OCI-LY3 (cell line): ENCODE measurements around the gene MUC21.
"Not testable (repeated sequence)": the region's sequence is repeated elsewhere in the genome, so short reads cannot be mapped to it uniquely, and the experiment has no call there.

Experiments
- EZH2phosphoT487 ChIP-seq: fragments of 200-600 bp; shearing (Covaris generic); IDR thresholded peaks from 2 replicates; pipeline ENCODE4 v1.6.1; 2018; ENCODE audit warnings: antibody characterized with exemption, mixed run types, low read depth
- TF ChIP-seq, protein P1 (sequence below): fragments of 200-600, 300-600 bp; sonication (generic); IDR thresholded peaks from 2 replicates; pipeline ENCODE4 v1.5.1; 2014; ENCODE audit warnings: antibody characterized with exemption, low read length, low read depth

DNA sequence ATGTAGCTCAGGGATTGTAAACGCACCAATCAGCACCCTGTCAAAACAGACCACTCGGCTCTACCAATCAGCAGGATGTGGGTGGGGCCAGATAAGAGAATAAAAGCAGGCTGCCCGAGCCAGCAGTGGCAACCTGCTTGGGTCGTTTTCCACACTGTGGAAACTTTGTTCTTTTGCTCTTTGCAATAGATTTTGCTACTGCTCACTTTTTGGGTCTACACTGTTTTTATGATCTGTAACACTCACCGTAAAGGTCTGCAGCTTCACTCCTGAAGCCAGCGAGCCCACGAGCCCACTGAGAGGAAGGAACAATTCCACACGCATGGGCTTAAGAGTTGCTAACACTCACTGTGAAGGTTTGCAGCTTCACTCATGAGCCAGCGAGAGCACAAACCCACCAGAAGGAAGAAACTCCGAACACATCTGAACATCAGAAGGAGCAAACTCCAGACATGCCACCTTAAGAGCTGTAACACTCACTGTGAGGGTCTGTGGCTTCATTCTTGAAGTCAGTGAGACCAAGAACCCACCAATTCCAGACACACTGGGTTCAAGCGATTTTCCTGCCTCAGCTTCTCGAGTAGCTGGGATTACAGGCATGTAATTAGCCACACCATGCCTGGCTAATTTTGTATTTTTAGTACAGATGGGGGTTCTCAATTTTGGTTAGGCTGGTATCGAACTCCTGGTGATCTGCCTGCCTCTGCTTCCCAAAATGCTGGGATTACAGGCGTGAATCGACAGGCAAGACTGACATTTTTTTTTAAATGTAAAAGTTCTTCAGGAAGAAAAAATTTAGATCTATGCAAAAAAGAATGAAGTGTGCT lies 38.4 kb downstream of the MUC21 start:
- TF ChIP-seq, protein P1, sequence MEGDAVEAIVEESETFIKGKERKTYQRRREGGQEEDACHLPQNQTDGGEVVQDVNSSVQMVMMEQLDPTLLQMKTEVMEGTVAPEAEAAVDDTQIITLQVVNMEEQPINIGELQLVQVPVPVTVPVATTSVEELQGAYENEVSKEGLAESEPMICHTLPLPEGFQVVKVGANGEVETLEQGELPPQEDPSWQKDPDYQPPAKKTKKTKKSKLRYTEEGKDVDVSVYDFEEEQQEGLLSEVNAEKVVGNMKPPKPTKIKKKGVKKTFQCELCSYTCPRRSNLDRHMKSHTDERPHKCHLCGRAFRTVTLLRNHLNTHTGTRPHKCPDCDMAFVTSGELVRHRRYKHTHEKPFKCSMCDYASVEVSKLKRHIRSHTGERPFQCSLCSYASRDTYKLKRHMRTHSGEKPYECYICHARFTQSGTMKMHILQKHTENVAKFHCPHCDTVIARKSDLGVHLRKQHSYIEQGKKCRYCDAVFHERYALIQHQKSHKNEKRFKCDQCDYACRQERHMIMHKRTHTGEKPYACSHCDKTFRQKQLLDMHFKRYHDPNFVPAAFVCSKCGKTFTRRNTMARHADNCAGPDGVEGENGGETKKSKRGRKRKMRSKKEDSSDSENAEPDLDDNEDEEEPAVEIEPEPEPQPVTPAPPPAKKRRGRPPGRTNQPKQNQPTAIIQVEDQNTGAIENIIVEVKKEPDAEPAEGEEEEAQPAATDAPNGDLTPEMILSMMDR, result not testable (repeated sequence)
- not testable (repeated sequence) for TF ChIP-seq EZH2phosphoT487
